ENCODE data around the gene EP400. TPM values are rescaled to one million over a fixed set of nuclear protein-coding genes. Genes with fewer than 3 reads are reported as not detected.

EP400 gene
- total and polyA plus RNA-seq, 2 of the 8 experiments (the other 6 are each of a cell fraction or from before 2014, with no cell fraction given): 13.1 to 69.7 TPM

DNA sequence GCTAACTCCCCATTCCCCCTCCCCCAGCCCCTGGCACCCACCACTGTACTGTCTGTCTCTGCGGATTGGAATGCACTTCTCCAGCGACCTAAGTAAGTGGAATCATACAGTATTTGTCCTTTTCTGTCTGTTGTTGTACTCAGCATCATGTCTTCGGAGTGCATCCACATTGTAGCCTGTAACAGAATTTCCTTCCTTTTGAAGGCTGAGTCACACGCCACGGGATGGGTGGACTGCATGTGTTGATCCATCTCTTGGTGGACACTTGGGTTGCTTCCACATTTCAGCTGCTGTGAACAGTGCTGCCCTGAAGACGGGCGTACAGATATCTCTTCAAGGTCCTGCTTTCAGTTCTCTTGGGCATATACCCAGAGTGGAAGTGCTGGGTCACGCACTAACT lies 160.0 kb downstream of the EP400 start (continued):
- TF ChIP-seq, protein P1, sequence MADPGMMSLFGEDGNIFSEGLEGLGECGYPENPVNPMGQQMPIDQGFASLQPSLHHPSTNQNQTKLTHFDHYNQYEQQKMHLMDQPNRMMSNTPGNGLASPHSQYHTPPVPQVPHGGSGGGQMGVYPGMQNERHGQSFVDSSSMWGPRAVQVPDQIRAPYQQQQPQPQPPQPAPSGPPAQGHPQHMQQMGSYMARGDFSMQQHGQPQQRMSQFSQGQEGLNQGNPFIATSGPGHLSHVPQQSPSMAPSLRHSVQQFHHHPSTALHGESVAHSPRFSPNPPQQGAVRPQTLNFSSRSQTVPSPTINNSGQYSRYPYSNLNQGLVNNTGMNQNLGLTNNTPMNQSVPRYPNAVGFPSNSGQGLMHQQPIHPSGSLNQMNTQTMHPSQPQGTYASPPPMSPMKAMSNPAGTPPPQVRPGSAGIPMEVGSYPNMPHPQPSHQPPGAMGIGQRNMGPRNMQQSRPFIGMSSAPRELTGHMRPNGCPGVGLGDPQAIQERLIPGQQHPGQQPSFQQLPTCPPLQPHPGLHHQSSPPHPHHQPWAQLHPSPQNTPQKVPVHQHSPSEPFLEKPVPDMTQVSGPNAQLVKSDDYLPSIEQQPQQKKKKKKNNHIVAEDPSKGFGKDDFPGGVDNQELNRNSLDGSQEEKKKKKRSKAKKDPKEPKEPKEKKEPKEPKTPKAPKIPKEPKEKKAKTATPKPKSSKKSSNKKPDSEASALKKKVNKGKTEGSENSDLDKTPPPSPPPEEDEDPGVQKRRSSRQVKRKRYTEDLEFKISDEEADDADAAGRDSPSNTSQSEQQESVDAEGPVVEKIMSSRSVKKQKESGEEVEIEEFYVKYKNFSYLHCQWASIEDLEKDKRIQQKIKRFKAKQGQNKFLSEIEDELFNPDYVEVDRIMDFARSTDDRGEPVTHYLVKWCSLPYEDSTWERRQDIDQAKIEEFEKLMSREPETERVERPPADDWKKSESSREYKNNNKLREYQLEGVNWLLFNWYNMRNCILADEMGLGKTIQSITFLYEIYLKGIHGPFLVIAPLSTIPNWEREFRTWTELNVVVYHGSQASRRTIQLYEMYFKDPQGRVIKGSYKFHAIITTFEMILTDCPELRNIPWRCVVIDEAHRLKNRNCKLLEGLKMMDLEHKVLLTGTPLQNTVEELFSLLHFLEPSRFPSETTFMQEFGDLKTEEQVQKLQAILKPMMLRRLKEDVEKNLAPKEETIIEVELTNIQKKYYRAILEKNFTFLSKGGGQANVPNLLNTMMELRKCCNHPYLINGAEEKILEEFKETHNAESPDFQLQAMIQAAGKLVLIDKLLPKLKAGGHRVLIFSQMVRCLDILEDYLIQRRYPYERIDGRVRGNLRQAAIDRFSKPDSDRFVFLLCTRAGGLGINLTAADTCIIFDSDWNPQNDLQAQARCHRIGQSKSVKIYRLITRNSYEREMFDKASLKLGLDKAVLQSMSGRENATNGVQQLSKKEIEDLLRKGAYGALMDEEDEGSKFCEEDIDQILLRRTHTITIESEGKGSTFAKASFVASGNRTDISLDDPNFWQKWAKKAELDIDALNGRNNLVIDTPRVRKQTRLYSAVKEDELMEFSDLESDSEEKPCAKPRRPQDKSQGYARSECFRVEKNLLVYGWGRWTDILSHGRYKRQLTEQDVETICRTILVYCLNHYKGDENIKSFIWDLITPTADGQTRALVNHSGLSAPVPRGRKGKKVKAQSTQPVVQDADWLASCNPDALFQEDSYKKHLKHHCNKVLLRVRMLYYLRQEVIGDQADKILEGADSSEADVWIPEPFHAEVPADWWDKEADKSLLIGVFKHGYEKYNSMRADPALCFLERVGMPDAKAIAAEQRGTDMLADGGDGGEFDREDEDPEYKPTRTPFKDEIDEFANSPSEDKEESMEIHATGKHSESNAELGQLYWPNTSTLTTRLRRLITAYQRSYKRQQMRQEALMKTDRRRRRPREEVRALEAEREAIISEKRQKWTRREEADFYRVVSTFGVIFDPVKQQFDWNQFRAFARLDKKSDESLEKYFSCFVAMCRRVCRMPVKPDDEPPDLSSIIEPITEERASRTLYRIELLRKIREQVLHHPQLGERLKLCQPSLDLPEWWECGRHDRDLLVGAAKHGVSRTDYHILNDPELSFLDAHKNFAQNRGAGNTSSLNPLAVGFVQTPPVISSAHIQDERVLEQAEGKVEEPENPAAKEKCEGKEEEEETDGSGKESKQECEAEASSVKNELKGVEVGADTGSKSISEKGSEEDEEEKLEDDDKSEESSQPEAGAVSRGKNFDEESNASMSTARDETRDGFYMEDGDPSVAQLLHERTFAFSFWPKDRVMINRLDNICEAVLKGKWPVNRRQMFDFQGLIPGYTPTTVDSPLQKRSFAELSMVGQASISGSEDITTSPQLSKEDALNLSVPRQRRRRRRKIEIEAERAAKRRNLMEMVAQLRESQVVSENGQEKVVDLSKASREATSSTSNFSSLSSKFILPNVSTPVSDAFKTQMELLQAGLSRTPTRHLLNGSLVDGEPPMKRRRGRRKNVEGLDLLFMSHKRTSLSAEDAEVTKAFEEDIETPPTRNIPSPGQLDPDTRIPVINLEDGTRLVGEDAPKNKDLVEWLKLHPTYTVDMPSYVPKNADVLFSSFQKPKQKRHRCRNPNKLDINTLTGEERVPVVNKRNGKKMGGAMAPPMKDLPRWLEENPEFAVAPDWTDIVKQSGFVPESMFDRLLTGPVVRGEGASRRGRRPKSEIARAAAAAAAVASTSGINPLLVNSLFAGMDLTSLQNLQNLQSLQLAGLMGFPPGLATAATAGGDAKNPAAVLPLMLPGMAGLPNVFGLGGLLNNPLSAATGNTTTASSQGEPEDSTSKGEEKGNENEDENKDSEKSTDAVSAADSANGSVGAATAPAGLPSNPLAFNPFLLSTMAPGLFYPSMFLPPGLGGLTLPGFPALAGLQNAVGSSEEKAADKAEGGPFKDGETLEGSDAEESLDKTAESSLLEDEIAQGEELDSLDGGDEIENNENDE (IDR thresholded peaks at IDR 0.05; ENCODE audit: insufficient replicate concordance, low read length): no peak
- TF ChIP-seq SRF (IDR thresholded peaks at IDR 0.05; ENCODE audit: low read depth, low read length): no peak
- no peak for TF ChIP-seq RFX5 (IDR thresholded peaks at IDR 0.05; ENCODE audit: borderline replicate concordance, low read depth, low read length)
- no peak for TF ChIP-seq RXRA (IDR thresholded peaks at IDR 0.05; ENCODE audit: insufficient read depth, low read depth, low read length)
- TF ChIP-seq, protein P2, sequence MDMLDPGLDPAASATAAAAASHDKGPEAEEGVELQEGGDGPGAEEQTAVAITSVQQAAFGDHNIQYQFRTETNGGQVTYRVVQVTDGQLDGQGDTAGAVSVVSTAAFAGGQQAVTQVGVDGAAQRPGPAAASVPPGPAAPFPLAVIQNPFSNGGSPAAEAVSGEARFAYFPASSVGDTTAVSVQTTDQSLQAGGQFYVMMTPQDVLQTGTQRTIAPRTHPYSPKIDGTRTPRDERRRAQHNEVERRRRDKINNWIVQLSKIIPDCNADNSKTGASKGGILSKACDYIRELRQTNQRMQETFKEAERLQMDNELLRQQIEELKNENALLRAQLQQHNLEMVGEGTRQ (IDR thresholded peaks at IDR 0.05; ENCODE audit: low read length): no peak
- TF ChIP-seq E2F6 (IDR thresholded peaks at IDR 0.05): no peak
- TF ChIP-seq JUN (IDR thresholded peaks at IDR 0.05; ENCODE audit: low read depth, low read length): no peak
- TF ChIP-seq CHD2 (IDR thresholded peaks at IDR 0.05; ENCODE audit: low read length): no peak
- TF ChIP-seq FOSL1 (IDR thresholded peaks at IDR 0.05; ENCODE audit: insufficient read depth, low read depth, low read length): no peak

Data from H1 (cell line).